Ishikawa (cell line): ENCODE data around the gene ZNF770.

Experiments
- CEBPB ChIP-seq: IDR thresholded peaks from 2 replicates; pipeline ENCODE4 v1.6.1; 2012
- CREB1 ChIP-seq: IDR thresholded peaks from 2 replicates; pipeline ENCODE4 v1.6.1; 2012; ENCODE audit warnings: low read depth
- EGR1 ChIP-seq: IDR thresholded peaks from 2 replicates; pipeline ENCODE4 v1.6.1; 2012
- EP300 ChIP-seq: IDR thresholded peaks from 2 replicates; pipeline ENCODE4 v1.6.1; 2012; ENCODE audit warnings: borderline replicate concordance
- FOXM1 ChIP-seq: IDR thresholded peaks from 2 replicates; pipeline ENCODE4 v1.6.1; 2012; ENCODE audit warnings: low read depth, borderline replicate concordance
- NFIC ChIP-seq: IDR thresholded peaks from 2 replicates; pipeline ENCODE4 v1.6.1; 2012
- RAD21 ChIP-seq: IDR thresholded peaks from 2 replicates; pipeline ENCODE4 v1.6.1; 2012; ENCODE audit warnings: low read depth
- TAF1 ChIP-seq: IDR thresholded peaks from 2 replicates; pipeline ENCODE4 v1.6.1; 2012; ENCODE audit warnings: low read depth, mild to moderate bottlenecking
- TCF12 ChIP-seq: IDR thresholded peaks from 2 replicates; pipeline ENCODE4 v1.6.1; 2012; ENCODE audit warnings: low read depth
- TEAD4 ChIP-seq: IDR thresholded peaks from 2 replicates; pipeline ENCODE4 v1.6.1; 2012
- YY1 ChIP-seq: IDR thresholded peaks from 2 replicates; pipeline ENCODE4 v1.6.1; 2012; ENCODE audit warnings: low read depth
- ZBTB7A ChIP-seq: IDR thresholded peaks from 2 replicates; pipeline ENCODE4 v1.6.1; 2012; ENCODE audit warnings: low read depth
- TF ChIP-seq, protein P1 (sequence below): IDR thresholded peaks from 2 replicates; pipeline ENCODE4 v1.6.1; 2012
- TF ChIP-seq, protein P2 (sequence below): IDR thresholded peaks from 2 replicates; pipeline ENCODE4 v1.6.1; 2012; ENCODE audit warnings: low read depth, mild to moderate bottlenecking
- TF ChIP-seq, protein P3 (sequence below): IDR thresholded peaks from 2 replicates; pipeline ENCODE4 v1.6.1; 2012

Gene ZNF770

DNA sequence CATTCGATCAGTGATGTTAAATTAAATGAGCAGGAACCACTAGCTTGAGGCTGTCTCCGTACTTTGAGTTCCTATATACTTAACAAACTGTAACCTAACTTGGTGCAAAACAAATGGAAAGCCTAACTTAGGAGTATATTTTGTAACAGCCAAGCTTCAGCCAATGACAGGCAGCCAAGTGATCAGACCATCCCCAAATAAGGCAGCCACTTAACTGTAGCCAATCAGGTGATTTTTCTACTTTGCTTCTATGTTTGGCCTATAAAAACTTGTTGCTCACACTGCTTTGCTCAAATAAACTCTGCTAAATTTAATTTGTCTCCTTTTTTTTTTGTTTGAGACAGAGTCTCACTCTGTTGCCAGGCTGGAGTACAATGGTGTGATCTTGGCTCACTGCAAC, 19.3 kb upstream of the ZNF770 start:
- TF ChIP-seq YY1 (no peak), ZBTB7A (no peak), CEBPB (no peak), TCF12 (no peak), EP300 (no peak), TAF1 (no peak), NFIC (no peak), EGR1 (no peak), TEAD4 (no peak), FOXM1 (no peak), RAD21 (no peak), CREB1 (no peak)
- TF ChIP-seq, protein P1, sequence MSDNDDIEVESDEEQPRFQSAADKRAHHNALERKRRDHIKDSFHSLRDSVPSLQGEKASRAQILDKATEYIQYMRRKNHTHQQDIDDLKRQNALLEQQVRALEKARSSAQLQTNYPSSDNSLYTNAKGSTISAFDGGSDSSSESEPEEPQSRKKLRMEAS, result no peak
- TF ChIP-seq, protein P2, sequence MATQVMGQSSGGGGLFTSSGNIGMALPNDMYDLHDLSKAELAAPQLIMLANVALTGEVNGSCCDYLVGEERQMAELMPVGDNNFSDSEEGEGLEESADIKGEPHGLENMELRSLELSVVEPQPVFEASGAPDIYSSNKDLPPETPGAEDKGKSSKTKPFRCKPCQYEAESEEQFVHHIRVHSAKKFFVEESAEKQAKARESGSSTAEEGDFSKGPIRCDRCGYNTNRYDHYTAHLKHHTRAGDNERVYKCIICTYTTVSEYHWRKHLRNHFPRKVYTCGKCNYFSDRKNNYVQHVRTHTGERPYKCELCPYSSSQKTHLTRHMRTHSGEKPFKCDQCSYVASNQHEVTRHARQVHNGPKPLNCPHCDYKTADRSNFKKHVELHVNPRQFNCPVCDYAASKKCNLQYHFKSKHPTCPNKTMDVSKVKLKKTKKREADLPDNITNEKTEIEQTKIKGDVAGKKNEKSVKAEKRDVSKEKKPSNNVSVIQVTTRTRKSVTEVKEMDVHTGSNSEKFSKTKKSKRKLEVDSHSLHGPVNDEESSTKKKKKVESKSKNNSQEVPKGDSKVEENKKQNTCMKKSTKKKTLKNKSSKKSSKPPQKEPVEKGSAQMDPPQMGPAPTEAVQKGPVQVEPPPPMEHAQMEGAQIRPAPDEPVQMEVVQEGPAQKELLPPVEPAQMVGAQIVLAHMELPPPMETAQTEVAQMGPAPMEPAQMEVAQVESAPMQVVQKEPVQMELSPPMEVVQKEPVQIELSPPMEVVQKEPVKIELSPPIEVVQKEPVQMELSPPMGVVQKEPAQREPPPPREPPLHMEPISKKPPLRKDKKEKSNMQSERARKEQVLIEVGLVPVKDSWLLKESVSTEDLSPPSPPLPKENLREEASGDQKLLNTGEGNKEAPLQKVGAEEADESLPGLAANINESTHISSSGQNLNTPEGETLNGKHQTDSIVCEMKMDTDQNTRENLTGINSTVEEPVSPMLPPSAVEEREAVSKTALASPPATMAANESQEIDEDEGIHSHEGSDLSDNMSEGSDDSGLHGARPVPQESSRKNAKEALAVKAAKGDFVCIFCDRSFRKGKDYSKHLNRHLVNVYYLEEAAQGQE, result no peak
- TF ChIP-seq, protein P3, sequence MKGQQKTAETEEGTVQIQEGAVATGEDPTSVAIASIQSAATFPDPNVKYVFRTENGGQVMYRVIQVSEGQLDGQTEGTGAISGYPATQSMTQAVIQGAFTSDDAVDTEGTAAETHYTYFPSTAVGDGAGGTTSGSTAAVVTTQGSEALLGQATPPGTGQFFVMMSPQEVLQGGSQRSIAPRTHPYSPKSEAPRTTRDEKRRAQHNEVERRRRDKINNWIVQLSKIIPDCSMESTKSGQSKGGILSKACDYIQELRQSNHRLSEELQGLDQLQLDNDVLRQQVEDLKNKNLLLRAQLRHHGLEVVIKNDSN, result no peak

DNA sequence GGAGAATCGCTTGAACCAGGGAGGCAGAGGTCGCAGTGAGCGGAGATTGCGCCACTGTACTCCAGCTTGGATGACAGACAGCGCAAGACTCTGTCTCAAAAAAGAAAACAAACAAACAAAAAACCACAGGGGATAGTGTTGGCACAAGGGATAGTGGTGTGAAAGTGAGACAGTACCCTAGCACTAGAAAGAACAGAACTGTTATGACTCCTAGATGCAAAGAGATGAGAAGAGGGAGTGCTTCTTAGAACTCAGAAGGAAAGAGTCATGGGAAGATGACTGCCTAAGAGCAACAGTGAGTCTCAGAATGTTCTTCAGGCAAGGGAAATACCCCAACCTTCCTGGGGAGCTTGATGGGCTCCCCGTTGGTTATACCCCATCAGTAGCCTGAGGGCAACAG, 17.8 kb upstream of the ZNF770 start:
- TF ChIP-seq TEAD4 (no peak), CEBPB (no peak), TCF12 (no peak), ZBTB7A (no peak), TAF1 (no peak), RAD21 (no peak), EGR1 (no peak), CREB1 (no peak), YY1 (no peak), FOXM1 (no peak), EP300 (no peak)
- TF ChIP-seq, protein P2, result no peak
- TF ChIP-seq, protein P1, result no peak

DNA sequence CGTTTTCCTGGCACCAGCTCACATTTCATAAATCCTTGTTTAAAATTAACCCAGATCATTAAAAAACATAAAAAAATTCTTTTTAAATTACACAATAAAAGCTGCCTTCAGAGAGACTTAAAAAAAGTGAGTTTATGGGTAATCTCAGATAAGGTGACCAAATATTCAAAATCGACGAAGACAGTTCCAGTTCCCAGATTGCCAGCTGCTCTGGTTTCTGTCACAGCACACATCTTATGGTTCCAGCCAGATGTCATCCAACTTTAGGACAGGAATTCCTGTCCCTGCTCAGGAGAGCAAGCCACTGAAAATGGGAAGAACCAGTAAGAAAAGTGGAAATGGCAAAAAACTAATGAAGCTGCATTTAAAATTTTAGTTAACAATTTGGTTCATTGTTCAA, 15.8 kb upstream of the ZNF770 start:
- no peak for TF ChIP-seq ZBTB7A
- TF ChIP-seq, protein P1, result no peak
- no peak for TF ChIP-seq RAD21
- TF ChIP-seq EGR1, result no peak
- TF ChIP-seq CEBPB, result no peak
- no peak for TF ChIP-seq EP300
- no peak for TF ChIP-seq YY1
- TF ChIP-seq TCF12, result no peak
- TF ChIP-seq CREB1, result no peak

DNA sequence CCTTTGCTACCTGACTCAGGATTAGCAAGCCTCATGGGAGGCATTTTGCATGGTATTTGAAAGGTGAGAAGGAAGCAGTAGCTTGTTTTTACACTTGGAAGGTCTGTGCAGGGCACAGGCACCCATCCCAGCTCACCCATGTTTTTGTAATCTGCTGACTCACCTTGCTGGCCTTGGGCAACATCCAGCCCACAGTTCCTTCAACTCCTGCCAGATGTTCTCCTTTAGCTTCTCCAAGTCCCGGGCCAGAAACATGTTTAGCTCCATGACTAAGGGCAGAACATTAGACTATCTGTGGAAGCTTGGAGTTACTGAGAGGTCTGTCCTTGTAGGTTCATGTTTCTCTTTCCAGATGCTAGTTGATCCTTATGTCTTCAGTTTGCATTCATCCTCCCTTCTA, 12.4 kb upstream of the ZNF770 start:
- TF ChIP-seq RAD21 (no peak), TAF1 (no peak), CREB1 (no peak), NFIC (no peak), YY1 (no peak)

DNA sequence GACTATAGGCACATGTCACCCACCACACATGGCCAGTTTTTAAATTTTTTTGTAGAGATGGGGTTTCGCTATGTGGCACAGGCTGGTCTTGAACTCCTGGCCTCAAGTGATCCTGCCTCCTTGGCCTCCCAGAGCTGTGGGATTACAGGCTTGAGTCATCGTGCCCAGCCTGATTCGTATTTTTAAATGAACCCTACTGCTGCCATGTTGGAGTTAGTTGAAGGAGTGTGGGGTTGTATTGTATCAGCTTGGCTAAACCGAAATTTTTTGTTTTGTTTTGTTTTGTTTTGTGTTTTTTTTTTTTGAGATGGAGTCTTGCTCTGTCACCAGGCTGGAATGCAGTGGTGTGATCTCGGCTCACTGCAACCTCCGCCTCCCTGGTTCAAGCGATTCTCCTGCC, 11.8 kb upstream of the ZNF770 start:
- TF ChIP-seq TEAD4 (no peak), RAD21 (no peak), EGR1 (no peak), TCF12 (no peak), TAF1 (no peak), NFIC (no peak), FOXM1 (no peak), ZBTB7A (no peak), YY1 (no peak), EP300 (no peak), CEBPB (no peak), CREB1 (no peak)
- TF ChIP-seq, protein P3, result no peak
- TF ChIP-seq, protein P1, result no peak
- TF ChIP-seq, protein P2, result no peak
